Measurements from ENCODE around the gene CATSPERZ. TPM values are rescaled to one million over a fixed set of nuclear protein-coding genes. Genes with fewer than 3 reads are reported as not detected.
"Not testable (repeated sequence)": the region's sequence is repeated elsewhere in the genome, so short reads cannot be mapped to it uniquely, and the experiment has no call there.

Gene CATSPERZ
- total and polyA plus RNA-seq, 8 donors, result 0.27 to 1.5 (median 0.51) TPM; not detected in 5

DNA sequence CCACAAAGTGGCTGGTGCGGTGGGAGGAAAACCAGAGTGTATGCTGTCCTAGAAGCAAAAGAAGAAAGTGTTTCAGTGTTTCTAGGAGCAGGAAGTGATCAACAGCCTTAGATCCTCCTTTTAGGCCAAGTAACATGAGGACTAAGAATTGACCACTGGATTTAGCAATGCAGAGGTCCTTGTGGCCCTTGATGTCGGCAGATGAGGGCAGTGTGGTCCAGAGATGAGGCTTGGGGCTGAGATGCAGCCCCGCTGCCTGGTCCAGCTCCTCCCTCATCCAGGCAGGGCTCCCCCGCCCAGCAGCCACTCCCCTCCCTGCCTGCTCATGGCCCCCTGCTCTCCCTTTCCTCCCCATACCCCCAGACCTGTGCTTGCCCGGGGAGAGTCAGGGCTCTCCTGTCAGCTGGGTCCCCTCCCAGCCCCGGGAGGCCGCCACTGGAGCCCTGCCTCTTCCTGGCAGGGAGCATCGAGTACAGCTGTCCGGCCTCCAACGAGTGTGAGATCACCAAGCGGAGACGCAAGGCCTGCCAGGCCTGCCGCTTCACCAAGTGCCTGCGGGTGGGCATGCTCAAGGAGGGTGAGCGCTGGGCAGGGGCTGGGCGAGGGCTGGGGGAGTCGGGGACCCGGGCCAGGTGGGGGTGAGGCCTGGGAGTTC, 13.5 kb downstream of the CATSPERZ start:
- peak in 4 of 6 donors; percentile 29 to 79 (median 56) for DNase-seq

DNA sequence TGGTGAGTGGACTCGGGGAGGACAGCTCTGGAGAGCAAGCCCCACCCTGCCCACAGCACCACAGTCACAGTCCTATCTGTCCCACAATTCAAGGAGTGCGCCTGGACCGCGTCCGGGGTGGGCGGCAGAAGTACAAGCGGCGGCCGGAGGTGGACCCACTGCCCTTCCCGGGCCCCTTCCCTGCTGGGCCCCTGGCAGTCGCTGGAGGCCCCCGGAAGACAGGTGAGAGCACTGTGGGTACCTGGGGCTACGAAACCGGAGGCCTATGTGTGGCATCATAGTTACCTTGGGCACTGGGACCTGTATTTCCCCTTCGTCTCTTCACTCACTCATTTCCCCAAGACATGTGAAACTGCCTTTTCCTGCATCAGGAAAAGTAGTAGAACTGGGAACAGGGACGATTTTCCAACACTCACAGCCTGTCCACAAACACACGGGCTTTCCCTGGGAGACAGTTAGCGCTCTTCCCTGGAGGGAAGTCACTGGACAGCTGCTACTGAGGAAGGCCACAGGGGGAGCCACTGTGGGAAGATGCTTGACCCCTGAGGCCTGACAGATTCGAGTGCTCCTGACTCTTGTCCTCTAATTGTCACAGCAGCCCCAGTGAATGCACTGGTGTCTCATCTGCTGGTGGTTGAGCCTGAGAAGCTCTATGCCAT, 14.1 kb downstream of the CATSPERZ start:
- TF ChIP-seq, protein P1, sequence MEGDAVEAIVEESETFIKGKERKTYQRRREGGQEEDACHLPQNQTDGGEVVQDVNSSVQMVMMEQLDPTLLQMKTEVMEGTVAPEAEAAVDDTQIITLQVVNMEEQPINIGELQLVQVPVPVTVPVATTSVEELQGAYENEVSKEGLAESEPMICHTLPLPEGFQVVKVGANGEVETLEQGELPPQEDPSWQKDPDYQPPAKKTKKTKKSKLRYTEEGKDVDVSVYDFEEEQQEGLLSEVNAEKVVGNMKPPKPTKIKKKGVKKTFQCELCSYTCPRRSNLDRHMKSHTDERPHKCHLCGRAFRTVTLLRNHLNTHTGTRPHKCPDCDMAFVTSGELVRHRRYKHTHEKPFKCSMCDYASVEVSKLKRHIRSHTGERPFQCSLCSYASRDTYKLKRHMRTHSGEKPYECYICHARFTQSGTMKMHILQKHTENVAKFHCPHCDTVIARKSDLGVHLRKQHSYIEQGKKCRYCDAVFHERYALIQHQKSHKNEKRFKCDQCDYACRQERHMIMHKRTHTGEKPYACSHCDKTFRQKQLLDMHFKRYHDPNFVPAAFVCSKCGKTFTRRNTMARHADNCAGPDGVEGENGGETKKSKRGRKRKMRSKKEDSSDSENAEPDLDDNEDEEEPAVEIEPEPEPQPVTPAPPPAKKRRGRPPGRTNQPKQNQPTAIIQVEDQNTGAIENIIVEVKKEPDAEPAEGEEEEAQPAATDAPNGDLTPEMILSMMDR (IDR thresholded peaks at IDR 0.05), result no peak
- Histone ChIP-seq H3K27ac (peak overlapping the region in 1 of 4 donors; percentile 14), H3K27me3 (no peaks in the 10 kb centered on the region), H3K4me3 (no peak overlapping the region), H3K9me3 (no peaks in the 10 kb centered on the region), H3K4me1 (peaks cover 4 to 9% (median 7%) of the 10 kb centered on the region in 3 donors), H3K36me3 (peaks cover 0 to 16% (median 10%) of the 10 kb centered on the region in 3 donors)
- DNase-seq (peak in 1 of 6 donors; percentile 75), FAIRE-seq (no peak), ATAC-seq (no peak)
- WGBS, 2 donors, result 83 to 84% methylated on average over 19 of the region's 19 CpGs
- intact Hi-C loops (cut with DNase I), result no loop called here

More for the DNA sequence above, 13.5 kb downstream of the CATSPERZ start:
- FAIRE-seq (no peak), ATAC-seq (no peak)
- Histone ChIP-seq H3K36me3 (peaks cover 0 to 16% (median 10%) of the 10 kb centered on the region in 3 donors), H3K27me3 (no peaks in the 10 kb centered on the region), H3K9me3 (no peaks in the 10 kb centered on the region), H3K27ac (no peak overlapping the region), H3K4me3 (no peak overlapping the region), H3K4me1 (peaks cover 0 to 7% (median 4%) of the 10 kb centered on the region in 3 donors)
- WGBS, 2 donors, result 79% methylated on average over 17 to 18 of the region's 18 CpGs
- intact Hi-C loops (cut with DNase I), result no loop called here
- TF ChIP-seq, protein P1 (IDR thresholded peaks at IDR 0.05), result no peak

DNA sequence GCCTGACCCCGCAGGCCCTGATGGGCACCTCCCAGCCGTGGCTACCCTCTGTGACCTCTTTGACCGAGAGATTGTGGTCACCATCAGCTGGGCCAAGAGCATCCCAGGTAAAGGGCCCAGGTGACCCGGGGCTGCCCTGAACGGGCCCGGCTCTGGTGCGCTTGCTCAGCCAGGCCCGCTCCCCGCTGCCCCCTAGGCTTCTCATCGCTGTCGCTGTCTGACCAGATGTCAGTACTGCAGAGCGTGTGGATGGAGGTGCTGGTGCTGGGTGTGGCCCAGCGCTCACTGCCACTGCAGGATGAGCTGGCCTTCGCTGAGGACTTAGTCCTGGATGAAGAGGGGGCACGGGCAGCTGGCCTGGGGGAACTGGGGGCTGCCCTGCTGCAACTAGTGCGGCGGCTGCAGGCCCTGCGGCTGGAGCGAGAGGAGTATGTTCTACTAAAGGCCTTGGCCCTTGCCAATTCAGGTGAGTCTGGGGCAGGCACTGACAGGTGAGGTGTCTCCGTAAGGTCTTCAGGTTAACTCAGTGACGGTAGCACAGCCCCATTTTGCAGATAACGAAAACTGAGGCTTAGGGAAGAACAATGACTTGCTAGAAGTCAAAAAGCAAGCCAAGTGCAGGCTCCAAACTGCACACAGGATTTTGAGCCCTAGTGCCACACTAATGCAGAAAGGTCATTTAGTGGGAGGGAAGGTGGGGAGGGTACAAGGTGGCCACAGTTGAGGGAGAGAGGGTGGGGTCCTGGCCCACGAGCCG, 14.8 kb downstream of the CATSPERZ start:
- FAIRE-seq, result no peak
- peak in 1 of 6 donors; percentile 23 for DNase-seq
- 88 to 93% methylated on average over 24 of the region's 24 CpGs for WGBS, 2 donors
- Histone ChIP-seq H3K9me3 (no peaks in the 10 kb centered on the region), H3K27ac (no peak overlapping the region), H3K4me3 (no peak overlapping the region), H3K27me3 (no peaks in the 10 kb centered on the region), H3K36me3 (peaks cover 0 to 16% (median 10%) of the 10 kb centered on the region in 3 donors), H3K4me1 (peaks cover 7 to 10% (median 7%) of the 10 kb centered on the region in 3 donors)
- intact Hi-C loops (cut with DNase I), result no loop called here
- TF ChIP-seq, protein P1 (IDR thresholded peaks at IDR 0.05), result no peak
- no peak for ATAC-seq

DNA sequence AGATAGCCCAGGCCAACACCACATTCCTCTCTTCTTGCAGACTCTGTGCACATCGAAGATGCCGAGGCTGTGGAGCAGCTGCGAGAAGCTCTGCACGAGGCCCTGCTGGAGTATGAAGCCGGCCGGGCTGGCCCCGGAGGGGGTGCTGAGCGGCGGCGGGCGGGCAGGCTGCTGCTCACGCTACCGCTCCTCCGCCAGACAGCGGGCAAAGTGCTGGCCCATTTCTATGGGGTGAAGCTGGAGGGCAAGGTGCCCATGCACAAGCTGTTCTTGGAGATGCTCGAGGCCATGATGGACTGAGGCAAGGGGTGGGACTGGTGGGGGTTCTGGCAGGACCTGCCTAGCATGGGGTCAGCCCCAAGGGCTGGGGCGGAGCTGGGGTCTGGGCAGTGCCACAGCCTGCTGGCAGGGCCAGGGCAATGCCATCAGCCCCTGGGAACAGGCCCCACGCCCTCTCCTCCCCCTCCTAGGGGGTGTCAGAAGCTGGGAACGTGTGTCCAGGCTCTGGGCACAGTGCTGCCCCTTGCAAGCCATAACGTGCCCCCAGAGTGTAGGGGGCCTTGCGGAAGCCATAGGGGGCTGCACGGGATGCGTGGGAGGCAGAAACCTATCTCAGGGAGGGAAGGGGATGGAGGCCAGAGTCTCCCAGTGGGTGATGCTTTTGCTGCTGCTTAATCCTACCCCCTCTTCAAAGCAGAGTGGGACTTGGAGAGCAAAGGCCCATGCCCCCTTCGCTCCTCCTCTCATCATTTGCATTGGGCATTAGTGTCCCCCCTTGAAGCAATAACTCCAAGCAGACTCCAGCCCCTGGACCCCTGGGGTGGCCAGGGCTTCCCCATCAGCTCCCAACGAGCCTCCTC, 15.7 kb downstream of the CATSPERZ start:
- FAIRE-seq, result not testable (repeated sequence)

More for the DNA sequence above, 15.7 kb downstream of the CATSPERZ start:
- peak in 3 of 6 donors; percentile 37 to 72 (median 55) for DNase-seq
- H3K9me3 ChIP-seq; H3K27me3 ChIP-seq; ATAC-seq; intact Hi-C loops (cut with DNase I): not testable (repeated sequence)
- H3K27ac ChIP-seq, result peak overlapping the region in 2 of 4 donors; percentile 98 to 99
- H3K36me3 ChIP-seq, result peaks cover 0 to 16% (median 10%) of the 10 kb centered on the region in 3 donors
- peaks cover 7 to 10% (median 7%) of the 10 kb centered on the region in 3 donors for H3K4me1 ChIP-seq
- H3K4me3 ChIP-seq, result peak overlapping the region in 2 of 4 donors; percentile 71 to 84
- 72 to 81% methylated on average over 25 of the region's 25 CpGs for WGBS, 2 donors

Measured in pancreas (tissue), 10 donors.